Measurements from ENCODE around the gene TWSG1.
"Not testable (repeated sequence)": the region's sequence is repeated elsewhere in the genome, so short reads cannot be mapped to it uniquely, and the experiment has no call there.

DNA sequence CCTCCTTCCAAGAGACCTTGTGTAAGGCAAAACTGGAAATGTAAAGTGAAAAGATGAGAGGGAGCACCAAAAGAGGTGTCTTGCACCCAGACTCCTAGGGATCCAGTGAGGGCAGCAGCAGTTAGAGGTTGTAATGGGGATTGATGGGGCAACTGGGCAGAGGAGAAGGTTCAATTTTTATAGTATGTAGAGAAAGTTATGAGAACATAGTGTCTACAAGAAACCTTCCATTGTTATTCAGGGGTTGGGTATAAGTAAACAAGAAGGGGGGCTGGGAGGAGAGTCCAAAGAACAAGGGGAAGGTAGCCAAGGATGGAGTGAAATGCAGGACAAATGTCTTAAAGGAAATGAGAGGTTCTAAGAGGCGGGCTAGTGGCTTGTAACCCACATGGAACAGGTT lies 89.1 kb downstream of the TWSG1 start:
- TF ChIP-seq, protein P1, sequence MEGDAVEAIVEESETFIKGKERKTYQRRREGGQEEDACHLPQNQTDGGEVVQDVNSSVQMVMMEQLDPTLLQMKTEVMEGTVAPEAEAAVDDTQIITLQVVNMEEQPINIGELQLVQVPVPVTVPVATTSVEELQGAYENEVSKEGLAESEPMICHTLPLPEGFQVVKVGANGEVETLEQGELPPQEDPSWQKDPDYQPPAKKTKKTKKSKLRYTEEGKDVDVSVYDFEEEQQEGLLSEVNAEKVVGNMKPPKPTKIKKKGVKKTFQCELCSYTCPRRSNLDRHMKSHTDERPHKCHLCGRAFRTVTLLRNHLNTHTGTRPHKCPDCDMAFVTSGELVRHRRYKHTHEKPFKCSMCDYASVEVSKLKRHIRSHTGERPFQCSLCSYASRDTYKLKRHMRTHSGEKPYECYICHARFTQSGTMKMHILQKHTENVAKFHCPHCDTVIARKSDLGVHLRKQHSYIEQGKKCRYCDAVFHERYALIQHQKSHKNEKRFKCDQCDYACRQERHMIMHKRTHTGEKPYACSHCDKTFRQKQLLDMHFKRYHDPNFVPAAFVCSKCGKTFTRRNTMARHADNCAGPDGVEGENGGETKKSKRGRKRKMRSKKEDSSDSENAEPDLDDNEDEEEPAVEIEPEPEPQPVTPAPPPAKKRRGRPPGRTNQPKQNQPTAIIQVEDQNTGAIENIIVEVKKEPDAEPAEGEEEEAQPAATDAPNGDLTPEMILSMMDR (IDR thresholded peaks at IDR 0.05; ENCODE audit: poor library complexity, severe bottlenecking): not testable (repeated sequence)
- TF ChIP-seq POLR2AphosphoS5 (IDR thresholded peaks at IDR 0.05); EZH2 (IDR thresholded peaks at IDR 0.05; ENCODE audit: borderline replicate concordance, insufficient read depth, low read length, poor library complexity, severe bottlenecking); RAD21 (conservative IDR thresholded peaks at IDR 0.05); TAF1 (IDR thresholded peaks at IDR 0.05; ENCODE audit: low read depth); EP300 (conservative IDR thresholded peaks at IDR 0.05; ENCODE audit: poor library complexity, severe bottlenecking); SMC3 (conservative IDR thresholded peaks at IDR 0.05; ENCODE audit: poor library complexity): not testable (repeated sequence)
- TF ChIP-seq, protein P2, sequence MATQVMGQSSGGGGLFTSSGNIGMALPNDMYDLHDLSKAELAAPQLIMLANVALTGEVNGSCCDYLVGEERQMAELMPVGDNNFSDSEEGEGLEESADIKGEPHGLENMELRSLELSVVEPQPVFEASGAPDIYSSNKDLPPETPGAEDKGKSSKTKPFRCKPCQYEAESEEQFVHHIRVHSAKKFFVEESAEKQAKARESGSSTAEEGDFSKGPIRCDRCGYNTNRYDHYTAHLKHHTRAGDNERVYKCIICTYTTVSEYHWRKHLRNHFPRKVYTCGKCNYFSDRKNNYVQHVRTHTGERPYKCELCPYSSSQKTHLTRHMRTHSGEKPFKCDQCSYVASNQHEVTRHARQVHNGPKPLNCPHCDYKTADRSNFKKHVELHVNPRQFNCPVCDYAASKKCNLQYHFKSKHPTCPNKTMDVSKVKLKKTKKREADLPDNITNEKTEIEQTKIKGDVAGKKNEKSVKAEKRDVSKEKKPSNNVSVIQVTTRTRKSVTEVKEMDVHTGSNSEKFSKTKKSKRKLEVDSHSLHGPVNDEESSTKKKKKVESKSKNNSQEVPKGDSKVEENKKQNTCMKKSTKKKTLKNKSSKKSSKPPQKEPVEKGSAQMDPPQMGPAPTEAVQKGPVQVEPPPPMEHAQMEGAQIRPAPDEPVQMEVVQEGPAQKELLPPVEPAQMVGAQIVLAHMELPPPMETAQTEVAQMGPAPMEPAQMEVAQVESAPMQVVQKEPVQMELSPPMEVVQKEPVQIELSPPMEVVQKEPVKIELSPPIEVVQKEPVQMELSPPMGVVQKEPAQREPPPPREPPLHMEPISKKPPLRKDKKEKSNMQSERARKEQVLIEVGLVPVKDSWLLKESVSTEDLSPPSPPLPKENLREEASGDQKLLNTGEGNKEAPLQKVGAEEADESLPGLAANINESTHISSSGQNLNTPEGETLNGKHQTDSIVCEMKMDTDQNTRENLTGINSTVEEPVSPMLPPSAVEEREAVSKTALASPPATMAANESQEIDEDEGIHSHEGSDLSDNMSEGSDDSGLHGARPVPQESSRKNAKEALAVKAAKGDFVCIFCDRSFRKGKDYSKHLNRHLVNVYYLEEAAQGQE (IDR thresholded peaks at IDR 0.05; ENCODE audit: borderline replicate concordance): not testable (repeated sequence)

Data from neural cell (in vitro differentiated cells).